ENCODE results near the gene RBMY1F.
"Not testable (repeated sequence)": the region's sequence is repeated elsewhere in the genome, so short reads cannot be mapped to it uniquely, and the experiment has no call there.

The RBMY1F gene

DNA sequence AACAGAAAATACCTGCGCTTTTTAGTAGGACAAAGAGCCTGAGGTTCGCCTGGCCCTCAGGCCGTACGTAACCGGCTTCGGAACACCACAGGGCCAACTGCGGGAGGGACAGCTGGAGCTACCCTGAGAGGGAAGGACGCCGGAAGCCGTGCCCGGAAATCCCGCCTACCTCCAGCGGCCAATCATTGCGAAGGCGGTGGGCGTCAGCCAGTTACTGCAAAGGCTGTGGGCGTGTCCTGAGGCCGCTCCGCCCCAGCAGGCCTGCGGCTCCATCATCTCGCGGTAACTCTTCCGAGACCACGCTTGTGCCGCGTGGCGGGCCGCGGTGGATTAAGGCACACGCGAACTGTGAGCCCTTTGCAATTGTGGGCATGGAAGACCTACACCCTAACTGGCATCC is at the start of gene RBMY1F:
RBMY1F (minus strand) TSS at position 101 of the 400 bp plus-strand sequence. CDS start 1,954 bp downstream, outside the sequence.
- not testable (repeated sequence) for DNase-seq (ENCODE audit: low spot score)

DNA sequence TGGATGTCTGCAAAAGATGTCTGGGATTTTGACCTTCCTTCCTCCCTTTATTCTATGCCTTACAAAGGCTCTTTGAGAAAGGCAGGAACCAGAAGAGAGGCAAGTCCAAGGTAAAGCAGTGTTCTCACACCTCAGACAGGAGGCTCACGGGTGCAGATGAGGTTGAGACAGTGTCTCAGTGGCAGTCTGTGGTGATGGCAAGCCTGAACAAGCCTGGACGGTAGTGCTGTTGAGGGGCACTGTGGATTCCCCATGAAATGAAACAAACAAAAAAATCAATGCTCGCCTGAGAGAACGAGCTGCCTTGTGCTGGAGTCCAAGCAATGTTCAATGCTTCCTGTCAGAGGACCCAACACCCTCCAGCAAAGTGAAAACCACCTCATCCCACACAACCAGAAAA is 31.6 kb downstream of the RBMY1F start:
- not testable (repeated sequence) for DNase-seq (ENCODE audit: low spot score)

DNA sequence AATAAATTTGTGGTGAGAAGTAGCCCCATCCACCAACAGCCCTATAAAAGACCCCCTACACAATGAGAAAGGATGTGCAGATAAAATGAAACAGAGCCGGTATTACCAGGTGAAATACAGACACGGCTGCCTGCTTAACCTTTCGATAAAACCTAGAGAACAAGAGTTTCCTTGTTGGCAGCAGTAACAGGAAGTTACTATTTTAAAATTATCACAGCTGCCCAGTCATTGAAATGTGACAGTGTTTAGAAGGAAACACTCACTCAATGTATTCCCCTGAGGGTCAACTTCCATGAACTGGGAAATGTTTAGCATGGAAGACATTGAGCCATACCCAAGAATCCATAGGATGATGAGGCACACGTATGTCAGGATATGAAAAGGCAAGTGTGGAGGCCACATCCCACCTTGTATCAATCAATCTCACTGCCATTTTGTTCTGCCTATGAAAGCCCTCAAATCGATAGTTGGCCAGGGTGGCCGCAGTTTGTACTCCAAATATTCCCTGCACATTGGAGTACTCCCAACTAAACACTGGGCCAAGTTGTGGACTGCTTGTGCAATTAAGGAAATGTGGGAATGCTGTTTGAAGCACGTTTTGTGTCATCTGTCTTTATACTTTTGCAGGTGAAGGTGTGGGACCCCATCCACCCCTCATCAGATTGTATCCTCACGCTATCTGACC is 41.6 kb downstream of the RBMY1F start:
- not testable (repeated sequence) for DNase-seq (ENCODE audit: low spot score)

DNA sequence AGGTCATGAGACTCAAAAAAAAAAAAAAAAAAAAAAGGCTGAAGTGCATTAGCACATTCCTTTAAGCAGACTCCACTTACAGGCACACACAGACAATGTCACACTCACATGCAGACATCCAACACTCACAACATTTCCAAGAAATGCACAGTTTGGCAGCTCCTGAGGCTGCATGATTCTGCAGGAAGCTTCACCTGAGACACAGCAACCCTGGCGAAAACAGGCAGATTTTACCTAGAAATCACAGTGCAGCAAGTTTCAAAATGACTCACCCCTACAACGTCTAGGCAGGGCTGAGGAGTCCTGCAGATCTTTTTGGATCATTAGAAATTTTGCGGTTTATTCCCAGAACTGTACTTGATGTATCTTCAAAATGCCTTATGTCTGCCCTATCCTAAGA is 48.0 kb downstream of the RBMY1F start:
- not testable (repeated sequence) for DNase-seq (ENCODE audit: low spot score)

DNA sequence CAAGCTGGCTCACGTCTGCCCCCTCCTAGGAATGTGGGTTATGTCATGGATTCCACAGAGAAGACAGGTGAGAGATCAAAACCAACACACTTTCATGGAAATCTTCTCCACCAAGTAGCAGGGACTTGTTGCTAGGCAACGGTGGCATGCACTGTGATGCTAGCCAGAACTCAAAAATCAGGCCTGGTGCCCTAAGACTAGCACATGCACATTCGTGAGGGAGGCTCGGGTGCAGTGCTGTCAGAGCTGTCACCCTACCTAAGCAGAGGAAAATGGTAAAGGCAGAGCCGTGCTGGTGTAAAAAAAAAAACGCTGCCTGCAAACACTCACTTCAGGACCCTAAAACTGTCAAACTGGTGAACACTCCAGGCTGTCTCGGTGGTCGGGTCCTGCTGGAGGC is 52.2 kb downstream of the RBMY1F start:
- DNase-seq (ENCODE audit: low spot score), result not testable (repeated sequence)
